ENCODE data around the gene ELL2. TPM values are rescaled to one million over a fixed set of nuclear protein-coding genes. Genes with fewer than 3 reads are reported as not detected.

Gene ELL2
- total RNA-seq, 1 experiment from 2014 or later: 27.5 TPM

DNA sequence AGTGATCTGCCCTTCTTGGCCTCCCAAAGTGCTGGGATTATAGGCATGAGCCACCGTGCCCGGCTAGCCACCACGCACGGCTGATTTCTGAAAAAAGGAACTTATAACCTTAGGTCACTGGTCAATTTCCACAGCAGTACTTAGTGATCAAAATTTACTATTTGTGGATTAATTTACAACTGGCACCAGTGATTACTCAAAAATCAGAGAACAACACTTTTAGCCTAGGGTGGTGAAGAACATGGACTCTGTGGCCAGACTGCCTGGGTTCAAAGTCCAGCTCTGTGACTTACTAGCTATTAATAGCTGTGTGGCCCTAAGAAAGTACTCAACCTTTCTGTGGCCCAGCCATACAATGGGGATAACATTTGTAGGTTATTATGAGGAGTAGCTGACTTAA lies 88.3 kb downstream of the ELL2 start:
- H3K36me3 Mint-ChIP-seq (ENCODE audit: insufficient read depth in 1 of 3, low read depth in 3 of 3): no peaks in the 10 kb centered on the region; a peak in 1 of 7 replicates
- Histone ChIP-seq H3K4me2 (ENCODE audit: insufficient read depth, insufficient read length, low read length) (no peak overlapping the region), H3K27ac (ENCODE audit: insufficient read length, low read depth, low read length) (no peak overlapping the region), H3K79me2 (ENCODE audit: insufficient read depth, low read length) (no peaks in the 10 kb centered on the region), H3K27me3 (ENCODE audit: insufficient read depth, low read length) (no peaks in the 10 kb centered on the region), H3T11ph (ENCODE audit: low read length) (no peak overlapping the region), H3K79me1 (ENCODE audit: insufficient read depth, low read depth, low read length, poor library complexity, severe bottlenecking) (no peaks in the 10 kb centered on the region), H3K4ac (ENCODE audit: low read depth, low read length) (no peak overlapping the region), H2BK15ac (ENCODE audit: low read depth, low read length) (no peak overlapping the region), H4K91ac (ENCODE audit: insufficient read length, low read depth, low read length) (no peak overlapping the region), H3K56ac (ENCODE audit: insufficient read length, low read depth, low read length) (no peak overlapping the region), H4K20me1 (ENCODE audit: control insufficient read depth, insufficient read depth, insufficient read length) (no peaks in the 10 kb centered on the region), H2AK5ac (ENCODE audit: insufficient read length, low read length) (no peak overlapping the region), H2BK20ac (ENCODE audit: low read depth, low read length, poor library complexity, severe bottlenecking) (no peak overlapping the region), H3K23me2 (ENCODE audit: insufficient read length, low read depth, low read length, poor library complexity, severe bottlenecking) (no peaks in the 10 kb centered on the region), H2BK5ac (ENCODE audit: insufficient read length, low read length) (no peak overlapping the region), H4K8ac (replicated peaks; ENCODE audit: insufficient read length, low read depth, low read length) (no peak overlapping the region), H3K4me1 (ENCODE audit: insufficient read depth, low read length) (no peaks in the 10 kb centered on the region; the same call in 1 of the 2 replicates), H3K23ac (ENCODE audit: insufficient read length, low read depth, low read length) (no peak overlapping the region), H2AFZ (ENCODE audit: low read length) (no peak overlapping the region), H3K9me3 (ENCODE audit: control insufficient read depth, low read depth, low read length) (no peaks in the 10 kb centered on the region), H3K9ac (ENCODE audit: extremely low read depth, insufficient read length, low read length) (no peak overlapping the region), H2BK12ac (ENCODE audit: insufficient read length, low read depth, low read length) (no peak overlapping the region), H2BK120ac (ENCODE audit: low read depth, low read length, poor library complexity, severe bottlenecking) (no peak overlapping the region), H3K18ac (ENCODE audit: insufficient read length, low read depth, low read length) (no peak overlapping the region), H4K5ac (ENCODE audit: insufficient read length, low read depth, low read length) (no peak overlapping the region), H3K14ac (ENCODE audit: insufficient read depth, low read length) (no peak overlapping the region)
- peaks cover under 1 to 3% of the 10 kb centered on the region in 2 experiments; a peak in 2 of 4 replicates for H3K4me1 Mint-ChIP-seq
- no peak overlapping the region for H3K27ac Mint-ChIP-seq
- no peak for DNase-seq
- TF ChIP-seq, protein P1, sequence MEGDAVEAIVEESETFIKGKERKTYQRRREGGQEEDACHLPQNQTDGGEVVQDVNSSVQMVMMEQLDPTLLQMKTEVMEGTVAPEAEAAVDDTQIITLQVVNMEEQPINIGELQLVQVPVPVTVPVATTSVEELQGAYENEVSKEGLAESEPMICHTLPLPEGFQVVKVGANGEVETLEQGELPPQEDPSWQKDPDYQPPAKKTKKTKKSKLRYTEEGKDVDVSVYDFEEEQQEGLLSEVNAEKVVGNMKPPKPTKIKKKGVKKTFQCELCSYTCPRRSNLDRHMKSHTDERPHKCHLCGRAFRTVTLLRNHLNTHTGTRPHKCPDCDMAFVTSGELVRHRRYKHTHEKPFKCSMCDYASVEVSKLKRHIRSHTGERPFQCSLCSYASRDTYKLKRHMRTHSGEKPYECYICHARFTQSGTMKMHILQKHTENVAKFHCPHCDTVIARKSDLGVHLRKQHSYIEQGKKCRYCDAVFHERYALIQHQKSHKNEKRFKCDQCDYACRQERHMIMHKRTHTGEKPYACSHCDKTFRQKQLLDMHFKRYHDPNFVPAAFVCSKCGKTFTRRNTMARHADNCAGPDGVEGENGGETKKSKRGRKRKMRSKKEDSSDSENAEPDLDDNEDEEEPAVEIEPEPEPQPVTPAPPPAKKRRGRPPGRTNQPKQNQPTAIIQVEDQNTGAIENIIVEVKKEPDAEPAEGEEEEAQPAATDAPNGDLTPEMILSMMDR (conservative IDR thresholded peaks at IDR 0.05): no peak
- no CpG with 5 or more reads among the region's 4 CpGs for whole genome bisulfite sequencing (ENCODE audit: extremely low coverage, insufficient read length, low lambda C conversion rate)
- no peak overlapping the region for H3K4me3 Mint-ChIP-seq
- H3K9me3 Mint-ChIP-seq: no peaks in the 10 kb centered on the region
- H3K27me3 Mint-ChIP-seq (ENCODE audit: low read depth): no peaks in the 10 kb centered on the region
